ENCODE results near the gene PSMB10.

PSMB10 gene

DNA sequence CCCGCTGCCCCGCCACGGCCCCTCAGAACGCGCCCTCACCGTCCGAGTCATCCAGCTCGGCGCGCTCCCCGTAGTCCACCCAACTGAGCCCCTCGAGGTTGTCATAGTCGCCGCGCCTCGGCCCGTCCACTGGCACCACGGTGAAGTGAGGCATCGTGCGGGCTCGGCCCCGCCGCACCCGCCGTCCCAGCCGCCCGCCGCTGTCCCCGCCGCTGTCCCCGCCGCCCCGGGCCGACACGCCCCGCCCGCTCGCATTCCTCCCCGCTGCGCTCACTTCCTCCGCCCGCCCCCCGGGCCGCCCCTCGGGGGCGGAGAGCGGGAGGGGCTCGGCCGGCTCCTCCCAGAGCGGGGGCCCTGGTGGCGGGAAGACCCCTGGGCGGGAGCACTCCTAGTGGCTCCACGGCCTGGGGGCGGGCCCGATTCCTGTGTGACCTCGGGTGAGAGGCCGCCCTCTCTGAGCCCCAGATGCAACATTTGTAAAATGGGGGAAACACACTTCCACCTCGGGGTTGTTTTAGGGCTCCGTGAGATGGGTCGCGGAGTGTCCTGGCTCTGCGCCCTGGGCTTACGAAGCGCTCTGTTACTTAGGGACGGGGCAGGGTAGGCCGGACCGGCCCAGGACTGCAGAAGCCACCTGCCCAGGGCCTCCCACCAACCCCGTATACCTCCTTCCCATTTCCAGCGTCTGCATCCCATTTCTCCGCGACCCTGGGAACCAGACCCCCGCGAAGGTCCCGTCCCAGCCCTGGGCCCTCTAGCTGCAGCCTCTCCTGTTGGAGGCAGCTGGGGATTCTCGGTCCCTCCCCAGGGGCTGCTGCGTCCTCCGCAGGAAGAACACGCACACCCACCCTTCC, 32.0 kb upstream of the PSMB10 start, which contains the start of gene SLC12A4:
Gene SLC12A4 (minus strand): TSS at position 238 of the 854 bp plus-strand sequence. CDS start 84 bp downstream, at position 154.
- H3K9me3 ChIP-seq (ENCODE audit: control insufficient read depth, low read length), result no peaks in the 10 kb centered on the region
- H3K27me3 ChIP-seq (ENCODE audit: control insufficient read depth, insufficient read depth, low read length), result peaks cover 8% of the 10 kb centered on the region
- peak within 1 kb of the TSS; percentile 63 for H3K4me3 ChIP-seq (ENCODE audit: low read length)
- H3K9ac ChIP-seq (ENCODE audit: low read length), result peak within 1 kb of the TSS; percentile 84
- H3K36me3 ChIP-seq (ENCODE audit: control insufficient read depth, insufficient read depth, low read length), result no peaks in the 10 kb centered on the region
- H3K4me1 ChIP-seq (ENCODE audit: control insufficient read depth, insufficient read depth, low read length), result peaks cover 20% of the 10 kb centered on the region

DNA sequence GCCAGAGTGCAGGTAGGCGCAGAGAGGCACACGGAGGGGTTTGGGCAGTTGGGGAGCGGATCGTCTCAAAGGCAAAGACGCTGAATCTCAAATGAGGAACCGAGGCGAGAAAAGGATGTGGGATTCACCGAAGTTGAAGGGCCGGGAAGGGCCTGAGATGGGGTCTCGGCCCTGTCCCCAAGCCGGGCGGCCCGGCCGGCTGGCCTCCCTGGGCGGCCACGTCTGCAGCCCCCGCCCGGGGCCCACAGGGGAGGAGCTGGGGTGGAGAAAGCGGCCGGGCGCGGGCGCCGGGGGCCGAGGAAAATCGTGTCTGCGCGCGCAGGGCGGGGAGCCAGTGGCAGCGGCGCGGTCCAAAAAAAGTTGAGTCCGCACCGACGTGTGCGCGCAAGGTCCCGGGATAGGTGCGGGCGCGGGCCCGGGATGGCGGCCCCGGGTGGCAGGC, 31.3 kb upstream of the PSMB10 start:
- Histone ChIP-seq H3K4me3 (ENCODE audit: low read length) (peak overlapping the region; percentile 63), H3K36me3 (ENCODE audit: control insufficient read depth, insufficient read depth, low read length) (no peaks in the 10 kb centered on the region), H3K4me1 (ENCODE audit: control insufficient read depth, insufficient read depth, low read length) (peaks cover 26% of the 10 kb centered on the region), H3K9ac (ENCODE audit: low read length) (peak overlapping the region; percentile 84), H3K27me3 (ENCODE audit: control insufficient read depth, insufficient read depth, low read length) (peaks cover 8% of the 10 kb centered on the region), H3K9me3 (ENCODE audit: control insufficient read depth, low read length) (no peaks in the 10 kb centered on the region)

DNA sequence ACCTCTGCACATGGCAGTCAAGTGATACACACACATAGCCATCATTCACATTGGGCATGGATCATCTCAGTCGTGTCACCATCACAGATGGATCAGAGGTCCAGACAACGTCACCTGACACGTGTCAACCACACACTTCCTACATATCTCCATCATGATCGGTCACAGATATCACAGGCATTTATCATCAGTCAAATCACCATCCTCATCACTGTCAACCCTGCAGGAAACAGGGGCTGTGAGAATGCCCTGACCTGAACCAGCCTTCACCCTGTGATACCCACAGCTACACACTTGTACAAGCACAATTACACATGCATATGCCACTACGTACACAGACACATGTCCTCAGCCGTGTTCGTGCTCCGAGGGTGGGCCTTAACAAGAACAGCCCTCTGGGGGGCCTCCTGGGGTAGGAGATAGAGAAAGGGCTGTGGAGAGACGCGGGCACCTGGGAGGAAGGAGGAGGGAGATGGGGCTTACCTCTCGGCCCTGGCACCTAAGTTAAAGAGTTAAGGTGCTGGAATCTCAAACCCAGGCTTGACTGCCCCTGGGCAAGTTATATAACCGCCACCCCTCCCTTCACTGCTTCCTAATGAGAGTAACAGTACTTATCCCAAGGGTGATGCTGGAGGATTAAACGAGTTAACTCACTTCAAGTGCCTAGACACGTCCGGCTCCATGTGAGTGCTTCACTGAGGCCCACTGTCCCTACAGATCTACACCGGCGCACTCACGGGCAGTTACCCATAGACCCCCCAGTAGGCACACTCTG, 30.7 kb upstream of the PSMB10 start:
- H3K9ac ChIP-seq (ENCODE audit: low read length), result peak overlapping the region; percentile 84
- peaks cover 26% of the 10 kb centered on the region for H3K4me1 ChIP-seq (ENCODE audit: control insufficient read depth, insufficient read depth, low read length)
- peak overlapping the region; percentile 63 for H3K4me3 ChIP-seq (ENCODE audit: low read length)
- H3K27me3 ChIP-seq (ENCODE audit: control insufficient read depth, insufficient read depth, low read length), result peaks cover 8% of the 10 kb centered on the region
- H3K9me3 ChIP-seq (ENCODE audit: control insufficient read depth, low read length), result no peaks in the 10 kb centered on the region
- no peaks in the 10 kb centered on the region for H3K36me3 ChIP-seq (ENCODE audit: control insufficient read depth, insufficient read depth, low read length)

DNA sequence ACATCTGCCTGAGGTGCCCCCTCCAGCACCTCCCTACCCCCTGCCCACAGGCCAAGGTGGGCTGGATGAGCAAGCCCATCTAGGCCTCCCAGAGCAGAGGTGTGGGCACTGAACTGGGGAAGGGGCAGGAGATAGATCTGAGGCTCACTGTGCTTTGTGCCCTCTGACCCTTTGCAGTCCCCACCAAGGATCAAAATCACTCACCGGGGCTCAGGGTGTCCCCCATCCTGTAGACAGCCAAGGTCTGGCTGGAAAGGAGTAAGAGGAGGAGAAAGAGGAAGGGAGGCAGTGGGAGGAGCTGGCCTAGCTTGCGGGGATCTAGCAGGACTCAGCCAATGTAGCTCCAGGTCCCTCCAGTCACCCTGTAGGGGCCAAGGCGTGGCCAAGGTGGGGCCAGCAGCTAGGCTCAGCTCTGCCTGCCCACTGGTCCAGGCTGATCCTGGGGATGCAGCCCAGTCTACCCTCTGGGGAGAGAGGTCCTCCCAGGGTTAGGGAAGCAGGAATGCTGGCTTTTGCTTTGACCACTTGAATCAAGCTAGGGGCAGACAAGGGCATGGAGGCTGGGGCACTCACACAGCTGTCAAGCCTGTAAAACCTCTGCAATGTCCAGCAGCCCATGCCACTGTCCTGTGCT, 30.0 kb upstream of the PSMB10 start:
- peaks cover 33% of the 10 kb centered on the region for H3K4me1 ChIP-seq (ENCODE audit: control insufficient read depth, insufficient read depth, low read length)
- H3K27me3 ChIP-seq (ENCODE audit: control insufficient read depth, insufficient read depth, low read length), result peaks cover 8% of the 10 kb centered on the region
- no peaks in the 10 kb centered on the region for H3K9me3 ChIP-seq (ENCODE audit: control insufficient read depth, low read length)
- no peaks in the 10 kb centered on the region for H3K36me3 ChIP-seq (ENCODE audit: control insufficient read depth, insufficient read depth, low read length)
- H3K4me3 ChIP-seq (ENCODE audit: low read length), result peak overlapping the region; percentile 63
- peak overlapping the region; percentile 84 for H3K9ac ChIP-seq (ENCODE audit: low read length)

DNA sequence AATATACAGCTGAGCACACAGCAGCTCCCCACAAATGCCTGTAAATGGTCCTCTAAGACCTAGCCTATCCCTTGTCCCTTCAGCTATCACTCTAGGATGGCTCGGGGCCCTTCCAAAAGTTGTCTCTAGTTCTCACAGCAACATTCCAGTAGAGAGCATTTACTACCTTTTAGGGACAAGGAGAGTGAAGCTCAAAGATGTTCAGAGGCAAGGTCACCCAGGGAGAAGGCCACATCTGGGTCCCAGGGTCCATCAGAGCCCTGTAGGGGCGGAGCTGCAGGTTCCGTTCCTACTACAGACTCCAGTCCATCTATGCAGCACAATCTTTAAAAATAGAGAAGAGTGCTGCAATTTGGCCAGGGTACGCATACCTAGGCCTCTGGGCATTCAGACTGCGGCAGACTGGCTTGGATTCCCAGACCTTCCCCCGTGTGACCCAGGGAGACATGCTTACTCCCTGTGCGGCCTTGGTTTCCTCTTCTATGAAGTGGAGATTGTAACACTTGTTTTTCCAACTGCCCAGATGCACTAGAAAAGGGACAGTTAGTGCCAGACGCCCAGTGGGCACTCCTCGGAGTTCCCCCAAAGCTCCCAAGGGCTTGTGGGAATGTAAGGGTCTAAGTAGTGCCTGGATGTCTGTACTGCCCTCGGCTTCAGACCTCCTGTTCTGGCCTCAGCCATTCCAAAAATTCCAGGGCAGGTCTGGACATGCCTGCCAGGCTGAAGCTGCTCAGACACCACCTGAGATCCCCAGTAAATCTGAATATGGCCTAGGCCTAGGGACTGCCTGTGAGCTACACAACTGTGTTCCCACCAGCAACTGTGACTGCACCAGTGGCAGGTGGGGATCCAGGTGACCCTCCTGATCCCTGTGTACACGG, 29.3 kb upstream of the PSMB10 start:
- Histone ChIP-seq H3K27me3 (ENCODE audit: control insufficient read depth, insufficient read depth, low read length) (peaks cover 8% of the 10 kb centered on the region), H3K9ac (ENCODE audit: low read length) (no peak overlapping the region), H3K4me1 (ENCODE audit: control insufficient read depth, insufficient read depth, low read length) (peaks cover 38% of the 10 kb centered on the region), H3K9me3 (ENCODE audit: control insufficient read depth, low read length) (no peaks in the 10 kb centered on the region), H3K4me3 (ENCODE audit: low read length) (no peak overlapping the region), H3K36me3 (ENCODE audit: control insufficient read depth, insufficient read depth, low read length) (no peaks in the 10 kb centered on the region)

DNA sequence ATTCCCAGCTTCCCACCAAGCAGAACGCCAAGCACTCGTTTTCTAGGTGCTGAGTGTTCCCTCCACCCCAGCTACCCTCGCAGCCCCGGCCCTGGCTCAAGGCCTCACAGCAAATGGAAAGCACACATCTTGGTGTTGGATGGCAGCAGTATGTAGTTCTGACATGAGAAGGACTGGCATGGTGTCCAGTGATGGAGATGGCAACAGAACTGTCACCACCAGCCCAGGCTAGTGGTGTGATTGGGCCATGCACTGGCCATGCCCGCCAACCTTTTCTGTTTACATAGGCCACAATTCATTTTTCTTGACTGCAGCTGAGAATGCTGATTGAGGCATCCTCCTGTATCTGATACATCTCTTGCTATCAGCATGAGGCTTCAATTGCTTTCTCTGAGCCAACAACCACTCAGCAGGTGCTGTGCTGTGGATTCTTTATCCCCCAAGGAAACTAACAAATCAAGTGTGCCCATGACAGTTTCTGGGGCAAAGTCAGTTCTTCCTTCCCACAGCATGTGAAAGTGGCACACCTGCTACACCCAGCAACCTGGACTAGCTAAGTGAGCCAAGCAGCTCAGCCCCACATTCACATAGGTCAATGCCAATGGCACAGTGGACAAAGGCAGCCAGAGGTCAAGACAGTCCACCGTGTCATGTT, 28.0 kb upstream of the PSMB10 start:
- Histone ChIP-seq H3K36me3 (ENCODE audit: control insufficient read depth, insufficient read depth, low read length) (no peaks in the 10 kb centered on the region), H3K9ac (ENCODE audit: low read length) (no peak overlapping the region), H3K9me3 (ENCODE audit: control insufficient read depth, low read length) (no peaks in the 10 kb centered on the region), H3K4me3 (ENCODE audit: low read length) (no peak overlapping the region), H3K27me3 (ENCODE audit: control insufficient read depth, insufficient read depth, low read length) (peaks cover 8% of the 10 kb centered on the region), H3K4me1 (ENCODE audit: control insufficient read depth, insufficient read depth, low read length) (peaks cover 44% of the 10 kb centered on the region)

- Histone ChIP-seq H3K27me3 (ENCODE audit: control insufficient read depth, insufficient read depth, low read length) (peaks cover 8% of the 10 kb centered on the region), H3K9ac (ENCODE audit: low read length) (no peak overlapping the region), H3K4me3 (ENCODE audit: low read length) (no peak overlapping the region), H3K36me3 (ENCODE audit: control insufficient read depth, insufficient read depth, low read length) (no peaks in the 10 kb centered on the region), H3K4me1 (ENCODE audit: control insufficient read depth, insufficient read depth, low read length) (peaks cover 44% of the 10 kb centered on the region), H3K9me3 (ENCODE audit: control insufficient read depth, low read length) (no peaks in the 10 kb centered on the region)
These were observed 27.1 kb upstream of the PSMB10 start for GRCh38 chr16:67963662-67964321.

GRCh38 chr16:67963292-67963661, 26.6 kb upstream of the PSMB10 start:
- no peak overlapping the region for H3K9ac ChIP-seq (ENCODE audit: low read length)
- H3K9me3 ChIP-seq (ENCODE audit: control insufficient read depth, low read length), result no peaks in the 10 kb centered on the region
- H3K4me1 ChIP-seq (ENCODE audit: control insufficient read depth, insufficient read depth, low read length), result peaks cover 44% of the 10 kb centered on the region
- no peak overlapping the region for H3K4me3 ChIP-seq (ENCODE audit: low read length)
- no peaks in the 10 kb centered on the region for H3K36me3 ChIP-seq (ENCODE audit: control insufficient read depth, insufficient read depth, low read length)
- H3K27me3 ChIP-seq (ENCODE audit: control insufficient read depth, insufficient read depth, low read length), result peaks cover 8% of the 10 kb centered on the region

GRCh38 chr16:67962135-67962534, 25.5 kb upstream of the PSMB10 start:
- H3K9me3 ChIP-seq (ENCODE audit: control insufficient read depth, low read length), result no peaks in the 10 kb centered on the region
- H3K27me3 ChIP-seq (ENCODE audit: control insufficient read depth, insufficient read depth, low read length), result no peaks in the 10 kb centered on the region
- H3K9ac ChIP-seq (ENCODE audit: low read length), result no peak overlapping the region
- no peaks in the 10 kb centered on the region for H3K36me3 ChIP-seq (ENCODE audit: control insufficient read depth, insufficient read depth, low read length)
- H3K4me1 ChIP-seq (ENCODE audit: control insufficient read depth, insufficient read depth, low read length), result peaks cover 36% of the 10 kb centered on the region
- no peak overlapping the region for H3K4me3 ChIP-seq (ENCODE audit: low read length)

DNA sequence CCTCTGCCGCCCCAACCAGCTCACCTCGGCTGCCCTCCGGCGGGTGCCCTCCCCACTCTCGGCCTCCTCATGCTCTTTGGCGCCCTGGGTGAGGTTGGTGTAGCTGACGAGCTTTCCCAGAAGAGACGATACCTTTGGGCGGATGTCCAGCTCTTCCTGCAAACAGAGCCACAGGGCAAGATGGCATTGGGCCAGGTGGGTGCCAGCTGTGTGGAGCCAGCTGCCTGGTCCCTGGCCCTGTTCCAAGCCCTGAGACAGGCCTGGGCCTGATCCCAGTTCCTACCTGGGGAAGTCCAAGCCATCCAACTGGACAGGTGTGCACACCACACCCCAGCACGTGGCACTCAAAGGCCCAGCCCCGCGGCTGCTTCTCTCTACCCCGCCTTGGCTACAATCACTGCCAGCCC, 24.9 kb upstream of the PSMB10 start:
- H3K27me3 ChIP-seq (ENCODE audit: control insufficient read depth, insufficient read depth, low read length), result no peaks in the 10 kb centered on the region
- H3K4me1 ChIP-seq (ENCODE audit: control insufficient read depth, insufficient read depth, low read length), result peaks cover 33% of the 10 kb centered on the region
- H3K9me3 ChIP-seq (ENCODE audit: control insufficient read depth, low read length), result no peaks in the 10 kb centered on the region
- no peak overlapping the region for H3K4me3 ChIP-seq (ENCODE audit: low read length)
- H3K9ac ChIP-seq (ENCODE audit: low read length), result no peak overlapping the region
- no peaks in the 10 kb centered on the region for H3K36me3 ChIP-seq (ENCODE audit: control insufficient read depth, insufficient read depth, low read length)

Measured in mucosa of stomach (tissue), 1 donor.